Stimulated activated CD4-positive, alpha-beta T cell treated with anti-CD3 and anti-CD28 coated beads, TNF-alpha, amount 100 ng/mL, for 24 hours (primary cell): ENCODE measurements around the gene NOD2.

ENCODE experiments used
- DNase-seq, 3 experiments: peaks; one replicate each; pipeline ENCODE4 v3.0.0-alpha.2; 2020; ENCODE audit warnings: low read depth in 3 of 3

Gene NOD2

DNA sequence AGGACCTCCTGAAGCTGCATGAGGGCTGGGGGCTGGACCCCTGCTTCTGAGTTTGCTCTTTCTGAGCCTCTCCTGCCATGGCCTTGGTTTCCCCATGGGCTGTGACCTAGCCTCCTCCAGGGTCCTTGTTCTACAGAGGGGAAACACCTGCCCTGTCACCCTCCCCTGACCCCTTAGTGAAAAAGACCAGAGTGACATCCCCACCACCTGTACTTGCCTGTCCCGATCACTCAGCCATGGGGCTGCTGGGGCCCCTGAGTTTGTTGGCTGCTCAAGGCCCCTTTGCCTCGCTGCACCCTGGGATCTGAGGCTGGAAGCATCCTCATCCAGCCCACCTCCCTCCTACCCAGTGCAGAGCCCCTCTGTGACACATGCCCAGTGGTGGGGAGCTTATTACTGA, 800 bp downstream of the NOD2 start:
- DNase-seq = no peak

DNA sequence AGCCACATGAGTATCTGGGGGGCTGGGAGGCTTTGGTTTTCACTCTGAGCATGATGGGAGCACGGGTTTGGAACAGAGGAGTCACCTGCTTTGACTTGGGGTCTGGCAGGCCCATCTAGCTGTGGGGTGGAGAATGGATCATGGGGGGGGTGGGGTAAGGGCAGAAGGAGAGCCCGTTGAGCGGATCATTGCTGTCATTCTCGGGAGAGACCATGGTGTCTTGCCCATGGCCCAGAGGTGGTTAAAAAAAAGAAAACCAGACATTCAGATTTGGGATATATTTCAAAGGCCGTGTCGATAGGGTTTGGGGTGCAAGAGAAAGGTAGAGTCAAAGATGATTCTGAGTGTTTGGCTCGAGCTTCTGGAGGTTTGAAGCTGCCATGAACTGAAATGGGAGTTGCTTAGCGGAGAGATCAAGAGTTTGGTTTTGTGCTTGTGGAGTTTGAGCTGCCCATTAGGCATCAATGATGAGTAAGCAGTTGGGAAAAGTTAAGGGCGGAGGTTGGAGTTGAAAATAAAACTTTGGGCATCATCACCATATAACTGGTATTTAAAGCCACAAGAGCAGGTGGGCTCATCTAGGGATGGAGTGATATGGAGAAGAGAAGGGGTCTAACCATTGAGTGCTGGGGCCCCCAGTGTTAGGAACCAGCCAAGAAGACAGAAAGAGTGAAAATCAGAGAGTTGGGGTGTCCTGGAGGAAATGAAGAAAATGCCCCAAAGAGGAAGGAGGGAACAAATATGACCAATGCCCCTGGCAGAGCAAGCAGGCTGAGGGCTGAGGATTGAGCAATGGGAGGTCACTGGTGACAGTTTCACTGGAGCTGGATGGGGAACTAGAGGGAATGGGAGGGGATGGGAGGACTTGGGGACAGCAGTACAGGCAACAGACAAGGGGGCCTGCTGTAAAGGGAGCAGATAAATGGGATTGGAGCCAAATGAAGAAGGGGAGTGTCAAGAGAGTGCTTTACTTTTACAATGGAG, 1.9 kb downstream of the NOD2 start:
- DNase-seq = no peak

DNA sequence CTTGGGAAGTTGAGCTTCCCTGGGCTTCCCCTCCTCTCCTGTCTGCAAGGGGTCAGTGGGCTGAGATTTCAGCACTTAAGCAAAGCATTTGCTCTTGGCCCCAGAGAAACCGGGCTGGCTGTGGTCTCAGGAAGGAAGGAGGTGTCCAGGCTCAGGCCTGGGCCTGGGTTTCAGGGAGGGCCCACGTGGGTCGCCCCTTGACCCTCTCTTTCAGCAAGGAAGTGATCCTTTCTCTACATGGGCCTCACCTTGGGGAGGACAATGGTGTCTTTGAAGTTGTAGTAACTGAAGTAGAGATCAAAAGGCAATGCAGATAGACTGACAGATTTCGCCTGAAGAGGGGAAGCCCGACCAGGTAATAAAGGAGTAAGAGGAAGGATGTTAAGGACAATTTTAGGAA, 2.7 kb downstream of the NOD2 start:
- no peak for DNase-seq

DNA sequence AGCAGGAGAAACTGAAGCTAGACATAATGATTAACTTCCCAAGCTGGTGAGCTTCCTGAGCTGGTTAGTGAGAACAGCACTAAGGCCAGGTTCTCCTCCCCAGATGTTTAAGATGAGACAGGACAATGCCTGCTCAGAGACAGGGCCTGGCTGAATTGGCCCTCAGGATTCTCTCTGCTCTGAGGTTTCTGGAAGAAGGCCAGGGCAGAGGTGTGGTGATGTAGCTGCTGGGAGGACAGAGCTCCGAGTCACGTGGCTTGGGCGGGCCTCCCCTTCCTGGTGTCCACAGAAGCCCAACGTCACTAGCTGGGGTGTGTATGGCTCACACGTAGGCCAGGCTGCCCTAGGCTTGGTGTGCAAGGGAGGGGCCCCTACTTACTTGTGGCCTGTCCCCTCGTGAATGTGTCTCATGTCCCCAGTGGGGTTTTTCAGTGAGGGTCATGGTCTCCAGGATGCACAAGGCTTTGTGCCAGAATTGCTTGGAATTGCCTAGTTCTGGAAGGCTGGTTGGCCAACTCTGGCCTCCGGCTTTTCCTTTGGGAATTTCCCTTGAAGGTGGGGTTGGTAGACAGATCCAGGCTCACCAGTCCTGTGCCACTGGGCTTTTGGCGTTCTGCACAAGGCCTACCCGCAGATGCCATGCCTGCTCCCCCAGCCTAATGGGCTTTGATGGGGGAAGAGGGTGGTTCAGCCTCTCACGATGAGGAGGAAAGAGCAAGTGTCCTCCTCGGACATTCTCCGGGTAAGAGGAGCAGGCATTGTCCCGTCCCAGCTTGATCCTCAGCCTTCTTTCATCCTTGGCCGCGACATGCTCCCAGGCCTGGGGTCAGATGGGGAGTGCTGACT, 3.4 kb downstream of the NOD2 start:
- DNase-seq = peak in 1 of 3 experiments; percentile 69

DNA sequence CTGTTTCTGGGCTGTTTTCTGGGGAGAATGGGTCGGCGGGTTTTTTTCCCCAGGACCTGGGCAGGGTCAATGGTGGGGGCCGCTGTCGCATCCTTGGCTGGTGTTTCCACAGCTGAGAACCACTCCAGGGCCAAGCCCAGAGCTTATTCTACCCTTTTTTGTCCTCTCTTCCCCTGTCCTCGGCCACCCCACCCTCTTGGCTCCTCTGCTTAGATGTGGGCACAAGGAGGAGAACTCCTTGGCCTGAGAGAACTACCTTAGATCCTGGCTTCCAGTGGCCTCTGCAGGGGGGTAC, 4.0 kb downstream of the NOD2 start:
- DNase-seq = no peak

DNA sequence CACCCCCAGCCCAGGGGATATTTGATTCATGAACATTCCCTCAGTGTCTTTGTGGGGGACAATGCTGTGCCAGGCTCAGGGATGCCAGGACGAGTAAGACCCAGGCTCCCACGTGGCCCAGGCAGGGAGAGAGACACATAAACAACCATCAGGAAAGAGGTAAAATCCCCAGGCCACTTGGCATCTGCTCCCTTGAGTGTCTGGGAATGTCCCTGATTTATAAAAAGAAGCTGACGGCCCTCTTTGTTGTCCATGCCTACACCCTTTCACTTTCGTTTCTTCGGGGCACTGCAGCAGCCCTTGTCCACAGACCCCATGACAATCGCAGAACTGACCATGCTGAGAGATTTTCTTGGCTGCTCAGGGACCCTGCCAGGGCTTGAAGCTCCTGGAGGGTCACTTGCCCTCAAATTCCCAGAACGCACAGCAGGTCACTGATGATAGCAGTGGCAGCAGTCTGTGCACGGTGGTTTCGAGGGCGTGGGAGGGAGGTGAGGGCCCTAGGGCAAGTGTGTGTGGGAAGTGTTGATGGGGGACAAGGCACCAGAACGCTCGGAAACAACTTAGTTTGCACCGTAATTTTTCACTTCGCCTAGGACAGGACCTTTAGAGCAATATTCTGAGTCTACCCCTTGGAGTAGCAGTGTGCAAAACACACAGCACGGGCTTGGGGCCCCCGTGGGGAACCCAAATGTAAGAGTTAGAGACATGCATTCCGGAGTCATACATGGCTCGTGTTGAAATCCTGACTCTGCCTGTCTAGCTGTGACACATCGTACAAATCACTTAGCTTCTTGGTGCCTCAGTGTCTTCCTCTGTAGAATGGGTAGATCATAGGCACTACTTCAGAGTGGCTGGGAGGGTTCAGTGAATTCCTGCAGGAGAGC, 4.7 kb downstream of the NOD2 start:
- peak in 2 of 3 experiments; percentile 40 to 70 for DNase-seq

DNA sequence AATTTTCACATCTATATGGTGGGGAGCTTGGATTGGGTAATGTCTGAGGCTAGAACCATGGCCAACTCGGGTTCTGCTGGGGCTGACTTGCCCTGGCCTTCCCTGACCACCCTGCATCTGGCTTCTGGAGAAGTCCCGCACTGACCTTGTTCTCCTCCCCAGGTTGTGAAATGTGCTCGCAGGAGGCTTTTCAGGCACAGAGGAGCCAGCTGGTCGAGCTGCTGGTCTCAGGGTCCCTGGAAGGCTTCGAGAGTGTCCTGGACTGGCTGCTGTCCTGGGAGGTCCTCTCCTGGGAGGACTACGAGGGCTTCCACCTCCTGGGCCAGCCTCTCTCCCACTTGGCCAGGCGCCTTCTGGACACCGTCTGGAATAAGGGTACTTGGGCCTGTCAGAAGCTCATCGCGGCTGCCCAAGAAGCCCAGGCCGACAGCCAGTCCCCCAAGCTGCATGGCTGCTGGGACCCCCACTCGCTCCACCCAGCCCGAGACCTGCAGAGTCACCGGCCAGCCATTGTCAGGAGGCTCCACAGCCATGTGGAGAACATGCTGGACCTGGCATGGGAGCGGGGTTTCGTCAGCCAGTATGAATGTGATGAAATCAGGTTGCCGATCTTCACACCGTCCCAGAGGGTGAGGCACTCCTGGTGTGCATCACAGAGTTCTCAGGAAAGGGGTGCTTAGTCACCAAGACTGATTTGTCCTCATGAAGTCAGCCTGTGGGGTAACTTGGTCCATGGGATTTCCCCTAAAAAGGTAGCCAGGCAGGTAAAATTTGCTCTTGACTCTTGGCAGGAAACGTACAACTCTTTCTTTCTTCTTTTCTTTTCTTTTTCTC, 6.1 kb downstream of the NOD2 start:
- peak; percentile 49 to 72 (median 62) for DNase-seq

DNA sequence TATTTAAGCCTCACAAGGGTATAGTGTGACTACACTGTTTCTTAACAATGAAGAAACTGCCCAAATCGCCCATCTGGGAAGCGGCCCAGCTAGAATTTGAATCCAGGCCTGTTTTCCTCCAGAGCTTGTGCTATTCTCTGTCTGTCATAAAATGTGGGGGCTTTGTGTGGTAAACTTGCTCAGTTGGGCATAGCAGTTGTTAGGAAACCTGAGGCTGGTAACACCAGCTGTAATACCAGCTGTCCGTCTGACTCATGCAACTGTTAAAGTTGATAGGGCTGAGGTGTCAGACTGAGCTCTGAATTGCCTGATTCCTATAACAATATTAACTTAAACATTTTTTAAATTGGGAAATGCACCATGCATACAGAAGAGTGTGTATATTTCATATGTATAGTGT, 9.3 kb downstream of the NOD2 start:
- DNase-seq = no peak

DNA sequence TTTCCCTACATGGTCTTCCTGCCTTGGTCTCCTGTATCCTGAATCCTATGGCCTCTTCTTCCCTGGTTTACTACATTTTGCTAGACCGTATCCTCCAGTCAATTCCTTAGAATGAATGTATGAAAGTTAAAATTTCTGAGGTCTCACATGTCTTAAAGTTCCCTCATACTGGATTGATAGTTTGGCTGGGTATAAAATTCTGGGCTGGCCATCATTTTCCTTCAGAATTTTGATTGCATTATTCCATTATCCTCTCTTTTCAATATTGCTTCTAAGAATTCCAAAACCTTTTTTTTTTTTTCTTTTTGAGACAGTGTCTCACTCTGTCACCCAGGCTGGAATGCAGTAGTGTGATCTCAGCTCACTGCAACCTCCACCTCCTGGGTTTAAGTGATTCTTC, 10.8 kb downstream of the NOD2 start:
- no peak for DNase-seq

DNA sequence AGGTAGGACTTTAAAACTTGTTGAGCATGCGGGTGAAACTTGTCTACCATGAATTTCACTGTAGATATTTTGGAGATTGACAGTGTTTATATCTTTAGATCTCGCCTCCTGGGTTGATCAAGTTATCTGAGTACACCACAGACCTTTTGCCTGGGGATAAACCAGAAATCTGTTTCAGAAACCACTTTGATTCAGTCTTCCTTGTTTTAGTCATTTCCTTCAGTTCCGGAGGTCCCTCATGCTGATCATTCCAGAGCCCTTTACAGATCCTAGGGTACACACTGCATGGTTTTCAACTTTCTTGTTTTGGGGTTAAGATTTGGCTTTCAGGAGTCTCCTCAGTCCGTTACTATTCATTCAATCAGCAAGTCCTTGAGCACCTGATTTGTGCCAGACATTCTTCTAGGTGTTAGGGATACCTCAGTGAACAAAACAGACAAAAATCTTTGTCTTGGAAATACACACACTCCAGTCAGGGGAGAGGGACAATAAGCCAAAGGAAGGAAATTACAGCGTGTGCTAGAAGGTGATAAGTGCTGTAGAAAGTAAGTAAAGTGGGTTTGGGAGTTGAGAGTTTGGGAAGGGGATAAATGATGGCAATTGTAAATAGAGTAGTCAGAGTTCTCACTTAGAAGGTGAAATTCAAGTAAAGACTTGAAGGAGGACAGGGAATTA, 12.2 kb downstream of the NOD2 start:
- no peak for DNase-seq

DNA sequence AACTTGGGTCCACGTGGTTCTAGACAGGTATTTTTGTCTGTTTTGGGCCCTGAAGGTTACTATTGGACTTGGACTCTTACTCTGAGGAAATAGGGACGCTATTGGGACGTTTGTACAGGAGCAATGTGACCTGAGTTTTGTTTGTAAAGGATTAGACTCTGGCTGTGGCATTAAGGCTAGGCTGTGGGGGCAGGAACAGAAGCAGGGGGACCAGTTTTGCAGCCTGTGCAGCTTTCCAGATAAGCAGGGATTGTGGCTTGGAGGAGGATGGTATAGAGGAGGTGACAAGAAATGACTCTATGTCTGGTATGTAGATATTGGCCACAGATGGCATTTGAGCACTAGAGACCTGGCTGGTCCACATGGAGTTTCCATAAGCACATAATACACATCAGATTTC, 12.8 kb downstream of the NOD2 start:
- DNase-seq = no peak

DNA sequence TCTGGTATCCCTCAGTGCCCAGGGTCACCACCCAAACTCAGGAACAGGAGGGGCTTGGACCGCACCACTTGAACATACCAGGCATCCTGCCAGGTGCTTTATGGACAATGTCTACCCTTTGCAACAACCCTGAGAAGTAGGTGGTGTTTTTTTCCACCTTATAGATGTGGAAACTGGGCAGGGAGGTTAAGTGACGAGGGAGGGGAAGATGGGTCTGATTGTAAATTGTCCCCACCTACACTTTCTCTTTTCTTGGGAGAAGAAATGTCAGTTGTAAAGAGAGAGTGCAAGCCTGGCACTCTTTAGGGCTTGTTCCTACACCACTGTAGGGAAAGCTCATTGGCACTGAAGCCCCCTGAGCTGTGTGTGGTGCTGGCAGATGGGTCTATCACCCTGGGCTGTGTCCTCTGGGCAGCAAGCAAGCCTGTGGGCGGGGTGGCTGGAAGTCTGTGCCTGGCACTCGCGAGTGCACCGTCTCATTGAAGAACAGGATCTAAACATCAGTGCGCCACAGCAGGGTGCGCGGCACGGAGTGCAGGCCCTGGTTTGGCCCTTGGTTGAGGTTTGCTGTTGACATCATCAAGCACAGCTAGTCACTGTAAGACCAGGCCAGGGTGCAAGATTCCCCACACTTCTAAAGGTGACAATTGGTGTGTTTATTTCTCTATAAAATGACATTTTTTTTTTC, 15.1 kb downstream of the NOD2 start:
- DNase-seq = peak in 1 of 3 experiments; percentile 46

DNA sequence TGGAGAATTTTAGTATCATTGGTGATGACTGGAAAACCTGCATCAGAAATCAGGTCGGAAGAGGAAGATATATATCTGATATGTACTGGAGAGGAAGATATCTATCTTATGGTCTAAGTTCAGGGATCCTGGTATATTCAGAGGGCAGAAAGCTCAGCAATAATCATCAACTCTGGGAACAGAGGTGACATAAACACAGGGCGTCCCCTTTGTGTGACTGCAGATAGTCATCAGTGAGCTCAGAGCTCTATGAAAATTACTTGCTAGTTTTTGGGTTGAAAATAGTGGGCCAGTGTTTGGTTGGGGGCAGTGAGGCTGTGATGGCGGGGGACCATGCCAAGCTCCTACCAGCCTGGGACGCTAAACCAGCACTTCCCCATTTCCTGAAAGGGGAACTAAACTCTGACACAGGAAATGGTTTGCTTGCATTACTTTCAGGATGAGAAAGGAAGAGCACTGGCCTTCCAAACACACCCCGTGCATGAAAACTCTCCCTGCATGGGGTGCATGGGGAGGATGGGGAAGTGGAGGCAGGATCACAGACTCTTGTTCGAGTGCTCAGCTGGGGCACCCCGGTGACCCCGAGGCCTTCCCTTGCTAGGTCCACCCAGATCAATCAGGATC, 15.8 kb downstream of the NOD2 start:
- no peak for DNase-seq

DNA sequence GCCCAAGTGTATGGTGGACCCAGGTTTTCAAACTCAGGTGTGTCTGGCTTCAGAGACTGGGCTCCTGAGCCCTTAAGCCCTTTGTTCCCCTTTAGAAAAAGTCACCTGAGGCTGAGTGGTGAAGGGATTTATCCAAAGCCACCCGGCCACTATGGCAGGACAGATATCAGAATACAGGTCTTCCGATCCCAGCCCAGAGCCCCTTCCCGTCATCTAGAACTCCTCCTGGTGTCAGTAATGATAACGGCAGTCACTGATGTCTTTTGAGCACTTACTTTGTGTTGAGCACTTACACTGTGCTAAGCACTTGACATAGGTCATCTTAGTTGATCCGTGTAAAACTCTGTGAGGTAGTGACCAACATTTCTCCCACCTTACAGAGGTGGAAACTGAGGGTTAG, 16.6 kb downstream of the NOD2 start:
- DNase-seq = no peak

DNA sequence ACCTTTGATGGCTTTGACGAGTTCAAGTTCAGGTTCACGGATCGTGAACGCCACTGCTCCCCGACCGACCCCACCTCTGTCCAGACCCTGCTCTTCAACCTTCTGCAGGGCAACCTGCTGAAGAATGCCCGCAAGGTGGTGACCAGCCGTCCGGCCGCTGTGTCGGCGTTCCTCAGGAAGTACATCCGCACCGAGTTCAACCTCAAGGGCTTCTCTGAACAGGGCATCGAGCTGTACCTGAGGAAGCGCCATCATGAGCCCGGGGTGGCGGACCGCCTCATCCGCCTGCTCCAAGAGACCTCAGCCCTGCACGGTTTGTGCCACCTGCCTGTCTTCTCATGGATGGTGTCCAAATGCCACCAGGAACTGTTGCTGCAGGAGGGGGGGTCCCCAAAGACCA, 17.6 kb downstream of the NOD2 start:
- DNase-seq = no peak

DNA sequence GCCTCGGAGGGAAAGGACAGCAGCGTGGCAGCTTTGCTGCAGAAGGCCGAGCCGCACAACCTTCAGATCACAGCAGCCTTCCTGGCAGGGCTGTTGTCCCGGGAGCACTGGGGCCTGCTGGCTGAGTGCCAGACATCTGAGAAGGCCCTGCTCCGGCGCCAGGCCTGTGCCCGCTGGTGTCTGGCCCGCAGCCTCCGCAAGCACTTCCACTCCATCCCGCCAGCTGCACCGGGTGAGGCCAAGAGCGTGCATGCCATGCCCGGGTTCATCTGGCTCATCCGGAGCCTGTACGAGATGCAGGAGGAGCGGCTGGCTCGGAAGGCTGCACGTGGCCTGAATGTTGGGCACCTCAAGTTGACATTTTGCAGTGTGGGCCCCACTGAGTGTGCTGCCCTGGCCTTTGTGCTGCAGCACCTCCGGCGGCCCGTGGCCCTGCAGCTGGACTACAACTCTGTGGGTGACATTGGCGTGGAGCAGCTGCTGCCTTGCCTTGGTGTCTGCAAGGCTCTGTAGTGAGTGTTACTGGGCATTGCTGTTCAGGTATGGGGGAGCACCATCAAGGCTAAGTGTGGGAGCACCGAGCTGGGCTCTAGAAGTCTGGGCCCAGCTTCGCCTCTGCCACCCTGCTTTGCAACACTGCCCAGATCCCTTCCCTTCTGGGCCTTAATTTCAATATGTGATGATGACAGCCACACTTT, 18.6 kb downstream of the NOD2 start:
- no peak for DNase-seq

DNA sequence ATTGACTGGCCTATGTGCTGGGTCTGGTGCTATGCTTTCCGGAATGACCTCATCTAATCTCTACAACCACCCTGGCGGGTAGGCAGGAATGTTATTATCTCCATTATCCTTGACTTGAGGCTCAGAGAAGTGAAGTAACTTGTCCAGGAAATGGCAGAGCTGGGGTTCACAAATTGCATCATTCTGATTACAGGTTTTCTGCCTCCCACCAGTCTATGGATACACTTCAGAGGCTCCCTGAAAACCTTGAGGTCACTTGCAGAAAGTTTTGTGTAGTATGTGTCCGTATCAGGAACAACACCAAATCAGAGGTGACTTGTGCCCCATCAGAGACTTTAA, 19.1 kb downstream of the NOD2 start:
- no peak for DNase-seq

DNA sequence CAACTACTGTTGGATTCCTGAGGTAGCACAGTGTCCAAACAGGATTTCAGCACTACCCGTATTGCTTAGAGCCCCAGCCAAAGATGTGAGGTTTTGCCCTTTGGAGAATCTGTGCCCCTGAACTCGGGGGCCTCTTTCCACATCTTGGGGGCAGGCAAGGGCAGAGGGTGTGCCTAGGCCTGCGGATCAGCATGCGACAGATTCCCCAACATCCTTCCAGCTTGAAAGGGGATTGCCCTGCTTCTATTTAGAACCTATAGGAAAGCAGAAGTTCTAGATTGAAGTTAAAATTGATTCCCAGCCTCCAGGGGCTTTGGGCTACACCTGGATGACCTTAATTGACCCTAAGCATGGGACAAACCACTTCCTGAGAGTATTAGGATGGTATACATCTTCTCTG, 19.6 kb downstream of the NOD2 start:
- DNase-seq = no peak

DNA sequence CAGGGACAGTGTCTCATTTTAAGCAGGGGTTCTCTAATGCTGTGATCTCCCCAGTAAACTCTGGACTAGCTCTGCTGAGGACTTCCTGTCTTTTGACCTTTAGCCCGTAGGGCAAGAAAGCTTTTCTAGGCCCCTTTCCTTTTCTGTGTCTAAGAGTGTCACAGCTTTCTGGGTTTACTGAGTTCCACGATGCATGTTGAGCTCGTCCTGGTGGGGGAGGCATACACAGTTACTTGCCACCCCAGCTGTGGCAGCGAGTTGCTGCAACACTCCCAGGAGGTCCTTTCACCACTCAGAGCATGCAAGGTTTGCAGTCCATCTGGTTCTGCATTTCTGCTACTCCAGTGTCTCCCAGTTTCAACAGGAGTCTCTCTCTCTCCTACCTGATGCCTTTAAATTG, 23.7 kb downstream of the NOD2 start:
- DNase-seq = no peak
